Heart right ventricle (tissue), 16 donors: ENCODE measurements around the gene MPV17L. TPM values are rescaled to one million over a fixed set of nuclear protein-coding genes. Genes with fewer than 3 reads are reported as not detected.
A peak's percentile ranks its signal among the peaks of the same experiment; 100 is the strongest.
"Not testable (repeated sequence)": the region's sequence is repeated elsewhere in the genome, so short reads cannot be mapped to it uniquely, and the experiment has no call there.

Experiments used
- ATAC-seq, 8 donors: fragments of 200-7000 bp; cut with Tn5 transposase; one replicate each; pipeline ENCODE4 v1.9.1; 2020; ENCODE audit warnings: mild to moderate bottlenecking in 8 of 8, moderate library complexity in 8 of 8, moderate number of reproducible peaks in 1 of 8
- DNase-seq, 2 donors: peaks; one replicate each; pipeline ENCODE4 v3.0.0-alpha.2; 2020
- H3K27ac ChIP-seq, 10 donors: fragments of 200-600 bp; sonication (generic) in 2 of 10; one replicate each; pipeline versions ENCODE4 v1.5.0 to v1.8.0; 2020 to 2022; ENCODE audit warnings: mild to moderate bottlenecking in 3 of 10
- H3K27me3 ChIP-seq, 7 donors: fragments of 200-600 bp; one replicate each; pipeline ENCODE4 v1.8.0; 2021 to 2022; ENCODE audit warnings: mild to moderate bottlenecking in 2 of 7
- H3K36me3 ChIP-seq, 9 donors: fragments of 200-600 bp; sonication (generic) in 1 of 9; one replicate each; pipeline versions ENCODE4 v1.5.0 to v1.8.0; 2020 to 2022; ENCODE audit warnings: mild to moderate bottlenecking in 2 of 9
- H3K4me1 ChIP-seq, 9 donors: fragments of 200-600 bp; sonication (generic) in 1 of 9; one replicate each; pipeline versions ENCODE4 v1.5.0 to v1.8.0; 2020 to 2022; ENCODE audit warnings: mild to moderate bottlenecking in 4 of 9
- H3K4me3 ChIP-seq, 10 donors: fragments of 200-600 bp; sonication (generic) in 2 of 10; one replicate each; pipeline versions ENCODE4 v1.5.0 to v1.8.0; 2020 to 2022; ENCODE audit warnings: mild to moderate bottlenecking in 7 of 10, moderate library complexity in 2 of 10
- H3K9me3 ChIP-seq, 11 donors: fragments of 200-600 bp in 10 of 11; sonication (generic) in 2 of 11; one replicate each; pipeline versions ENCODE4 v1.5.0 to v1.8.0; 2013 to 2022; ENCODE audit warnings: mild to moderate bottlenecking in 2 of 11, control low read depth in 1 of 11, moderate library complexity in 1 of 11
- CTCF ChIP-seq, 9 donors: fragments of 200-600 bp; sonication (generic) in 2 of 9; IDR thresholded peaks; one replicate each; pipeline versions ENCODE4 v1.5.0 to v1.8.0; 2021 to 2022; ENCODE audit warnings: antibody characterized with exemption in 9 of 9, mild to moderate bottlenecking in 5 of 9, moderate library complexity in 1 of 9
- WGBS, 2 donors: extraction: QIAGEN DNeasy Blood & Tissue Kit; methylation state at CpG; one replicate each; pipeline ENCODE4 v1.1.7; 2013; ENCODE audit warnings: inconsistent platforms in 1 of 2; 5-methylcytosine and 5-hydroxymethylcytosine counted together
- intact Hi-C, 10 donors: fragments of 100-400 bp; cut with DNase I; formaldehyde crosslinking; loops; one replicate each; pipeline versions ENCODE4 v1.11.1 to v1.14.2; 2022
- polyA plus RNA-seq, 2 donors: library from polyadenylated mRNA; stranded (reverse); fragments of 200-250 nt; gene quantifications; one replicate each; pipeline ENCODE4 v1.2.3, GENCODE V29; 2013
- total RNA-seq, 10 donors: library from RNA; stranded (reverse); fragmentation: NEBNext Ultra II Directional in 3 of 10; extraction: Animal tissue kit (Norgen Biotek cat#: 25700) in 3 of 10; gene quantifications; one replicate each; pipeline versions ENCODE4 v1.2.1 to v1.2.4, GENCODE V29; 2021 to 2023
- donor health status: Arrhythmogenic right ventricular cardiomyopathy.
- donor health status: ischemic (EF 13 %, LVEDD 7.1; RV severe dilation, severe dysfunction).
- donor health status: healthy with polysubstance abuse.
- donor health status: DM: no; HTN: yes; CAD: no.
- donor health status: DM: no; HTN: no; CAD: no.
- donor health status: ischemic (EF 25% LVEDD 6.9; RV normal size, moderate dysfunction).
- donor health status: ischemic (EF 25% LVEDD 5.7; RV mildly dilated, moderate dysfunction).
- donor health status: healthy.
- donor health status: DM: yes; HTN: yes; CAD: no.
- donor health status: Ischemic cardiomyopathy.
- donor health status: ischemic (EF 35%, LVEDD 5.7; RV mildly dilated, moderate dysfunction).
- donor health status: nonischemic (EF 11% LVEDD 7.7; RV severe dilation, severe dysfunction).
- donor health status: DM: yes; HTN: yes; CAD: no.
- donor health status: PGD.
- donor health status: ischemic (EF 29% LVEDD 5.4; RV normal size, mild dysfunction).
- donor health status: nonischemic (EF 23%, LVEDD 6.1; RV moderate dilation, normal function).

MPV17L gene
- total and polyA plus RNA-seq, 12 donors = 2.8 to 10.0 (median 8.2) TPM

- TF ChIP-seq CTCF (IDR thresholded peaks at IDR 0.05) = no peak
- WGBS, 2 donors = 94 to 95% methylated on average over 3 of the region's 3 CpGs
- H3K27ac ChIP-seq = no peak overlapping the region
Measured at GRCh38 chr16:15401972-15402371, 6.4 kb downstream of the MPV17L start.

DNA sequence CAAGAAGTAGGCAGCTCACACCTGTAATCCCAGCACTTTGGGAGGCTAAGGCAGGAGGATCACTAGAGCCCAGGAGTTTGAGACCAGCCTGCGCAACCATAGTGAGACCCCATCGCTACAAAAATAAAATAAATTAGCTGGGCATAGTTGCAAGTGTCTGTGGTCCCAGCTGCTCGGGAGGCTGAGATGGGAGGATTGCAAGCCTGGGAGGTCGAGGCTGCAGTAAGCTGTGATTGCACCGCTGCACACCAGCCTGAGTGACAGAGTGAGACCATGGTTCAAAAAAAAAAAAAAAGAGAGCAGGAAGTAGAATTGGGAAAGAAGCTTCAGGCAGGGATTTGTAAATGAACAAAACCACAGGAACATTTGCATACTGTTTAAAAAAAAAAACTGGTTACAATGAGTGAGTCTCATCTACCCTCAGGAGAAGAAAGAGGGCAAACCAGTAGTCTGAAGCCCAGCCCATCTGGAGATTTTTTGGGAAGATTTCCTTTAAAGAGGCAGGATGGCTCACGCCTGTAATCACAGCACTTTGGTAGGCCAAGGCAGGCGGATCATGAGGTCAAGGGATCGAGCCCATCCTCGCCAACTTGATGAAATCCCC is 7.9 kb downstream of the MPV17L start:
- DNase-seq = no peak
- peaks cover 0 to 17% (median 0%) of the 10 kb centered on the region in 9 donors for H3K36me3 ChIP-seq
- H3K9me3 ChIP-seq = no peaks in the 10 kb centered on the region
- peak in 1 of 8 donors; percentile 35 for ATAC-seq
- intact Hi-C loops = no loop called here
- WGBS, 2 donors = 90 to 95% methylated on average over 9 of the region's 9 CpGs
- H3K4me3 ChIP-seq = no peak overlapping the region
- peak overlapping the region in 2 of 10 donors; percentile 74 to 79 for H3K27ac ChIP-seq
- TF ChIP-seq CTCF (IDR thresholded peaks at IDR 0.05) = no peak
- no peaks in the 10 kb centered on the region for H3K27me3 ChIP-seq
- H3K4me1 ChIP-seq = peaks cover 0 to 9% (median 3%) of the 10 kb centered on the region in 9 donors

More at GRCh38 chr16:15401972-15402371, 6.4 kb downstream of the MPV17L start:
- ATAC-seq (no peak), DNase-seq (no peak)
- no peaks in the 10 kb centered on the region for H3K9me3 ChIP-seq
- H3K27me3 ChIP-seq = no peaks in the 10 kb centered on the region
- peaks cover 0 to 9% (median 3%) of the 10 kb centered on the region in 9 donors for H3K4me1 ChIP-seq
- peaks cover 0 to 17% (median 0%) of the 10 kb centered on the region in 9 donors for H3K36me3 ChIP-seq
- H3K4me3 ChIP-seq = no peak overlapping the region
- intact Hi-C loops = no loop called here

GRCh38 chr16:15404091-15404490 is 8.5 kb downstream of the MPV17L start:
- H3K4me1 ChIP-seq, H3K9me3 ChIP-seq, ATAC-seq, H3K4me3 ChIP-seq, H3K27me3 ChIP-seq, intact Hi-C loops, DNase-seq: not testable (repeated sequence)
- Histone ChIP-seq H3K27ac (peak overlapping the region in 6 of 10 donors; percentile 72 to 80 (median 77)), H3K36me3 (peaks cover 0 to 17% (median 0%) of the 10 kb centered on the region in 9 donors)
- 89 to 92% methylated on average over 3 of the region's 3 CpGs for whole genome bisulfite sequencing, 2 donors

DNA sequence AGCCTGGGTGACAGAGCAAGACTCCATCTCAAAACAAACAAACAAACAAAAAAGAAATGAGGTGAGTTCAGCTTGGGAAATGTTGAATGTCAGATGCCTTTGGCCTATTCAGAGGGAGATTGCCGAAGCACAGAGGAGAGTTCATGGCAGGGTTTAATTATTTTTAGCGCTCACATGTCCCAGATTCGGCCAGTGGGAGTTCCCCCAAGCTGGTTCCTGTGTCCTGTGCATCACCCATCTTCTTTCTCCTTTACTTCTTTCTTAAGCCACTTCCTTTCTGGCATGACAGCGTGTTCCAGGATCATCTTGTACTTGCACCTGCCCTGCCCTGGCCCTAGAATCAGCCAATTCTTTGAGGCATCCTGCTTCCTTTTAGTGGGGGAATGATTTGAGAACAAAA is 9.2 kb downstream of the MPV17L start:
- Histone ChIP-seq H3K36me3 (peaks cover 0 to 17% (median 0%) of the 10 kb centered on the region in 9 donors), H3K4me3 (no peak overlapping the region), H3K27ac (peak overlapping the region in 7 of 10 donors; percentile 23 to 80 (median 75)), H3K4me1 (peaks cover 0 to 9% (median 3%) of the 10 kb centered on the region in 9 donors), H3K9me3 (no peaks in the 10 kb centered on the region), H3K27me3 (no peaks in the 10 kb centered on the region)
- no peak for TF ChIP-seq CTCF (IDR thresholded peaks at IDR 0.05)
- intact Hi-C loops = no loop called here
- peak in 1 of 2 donors; percentile 29 for DNase-seq
- WGBS, 2 donors = 28 to 36% methylated on average over 4 of the region's 4 CpGs
- ATAC-seq = peak in 7 of 8 donors; percentile 58 to 97 (median 91)

- H3K27ac ChIP-seq, H3K4me1 ChIP-seq, H3K36me3 ChIP-seq, ATAC-seq, H3K4me3 ChIP-seq, H3K27me3 ChIP-seq, H3K9me3 ChIP-seq, DNase-seq, intact Hi-C loops: not testable (repeated sequence)
- WGBS, 2 donors = 84 to 87% methylated on average over 4 of the region's 4 CpGs
Measured at GRCh38 chr16:15407756-15408155, 12.2 kb downstream of the MPV17L start.

- intact Hi-C loops = loop anchor here in 1 of 10 donors (1.0 kb wide), 1 partner anchor 25 kb away; the partner anchor contains the start of gene BMERB1
- not testable (repeated sequence) for H3K36me3 ChIP-seq, H3K4me3 ChIP-seq, ATAC-seq, DNase-seq, H3K4me1 ChIP-seq, H3K9me3 ChIP-seq, H3K27me3 ChIP-seq, H3K27ac ChIP-seq
- WGBS, 2 donors = 91 to 92% methylated on average over 6 of the region's 6 CpGs
Measured at GRCh38 chr16:15409476-15409875, 13.9 kb downstream of the MPV17L start.
